Measurements from ENCODE around the gene ITGA11.

ITGA11 gene

DNA sequence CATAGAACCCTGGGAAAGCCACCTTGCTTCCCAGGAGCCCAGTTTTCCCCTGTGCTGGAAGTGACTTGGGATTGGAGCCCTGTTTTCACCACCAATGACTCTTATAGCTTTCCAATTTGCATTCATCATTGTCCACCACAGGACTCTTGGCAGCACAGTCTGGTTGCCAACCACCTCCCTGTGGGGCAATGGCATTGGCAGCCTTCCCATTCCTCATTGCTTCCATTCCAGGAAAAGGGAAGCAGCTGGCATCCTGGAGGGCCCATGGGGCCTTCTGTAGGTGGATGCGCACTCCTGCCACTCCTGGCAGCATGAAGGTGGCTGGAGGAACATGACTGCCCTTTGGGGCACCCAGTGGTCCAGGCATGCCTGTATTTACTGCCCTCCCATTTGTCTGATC lies 96.7 kb downstream of the ITGA11 start:
- DNase-seq (ENCODE audit: low read depth in 1 of 2, low spot score in 1 of 2) = no peak

DNA sequence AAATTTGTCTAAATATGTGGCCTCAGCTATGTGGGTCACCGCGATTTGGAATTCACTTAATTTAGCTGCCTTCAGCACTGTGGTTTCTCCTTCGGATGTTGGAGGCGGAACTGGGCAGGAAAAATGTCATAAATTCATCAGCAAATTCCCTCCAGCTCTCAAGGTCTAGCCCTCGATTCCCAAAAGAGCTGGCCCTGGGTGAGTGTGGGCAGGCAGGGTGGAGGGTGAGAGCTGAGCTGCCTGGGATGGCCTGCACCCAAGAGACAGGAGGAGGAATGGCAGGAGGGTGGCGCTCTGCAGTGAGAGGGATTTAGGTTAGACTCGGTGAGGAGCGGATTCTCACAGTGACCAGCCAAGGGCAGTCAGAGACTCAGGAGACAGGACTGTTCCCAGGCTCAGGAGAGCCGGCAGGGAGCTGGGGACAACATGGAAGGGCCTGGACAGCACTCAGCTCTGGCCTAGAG lies 97.3 kb downstream of the ITGA11 start:
- no peak for DNase-seq (ENCODE audit: low read depth in 1 of 2, low spot score in 1 of 2)

DNA sequence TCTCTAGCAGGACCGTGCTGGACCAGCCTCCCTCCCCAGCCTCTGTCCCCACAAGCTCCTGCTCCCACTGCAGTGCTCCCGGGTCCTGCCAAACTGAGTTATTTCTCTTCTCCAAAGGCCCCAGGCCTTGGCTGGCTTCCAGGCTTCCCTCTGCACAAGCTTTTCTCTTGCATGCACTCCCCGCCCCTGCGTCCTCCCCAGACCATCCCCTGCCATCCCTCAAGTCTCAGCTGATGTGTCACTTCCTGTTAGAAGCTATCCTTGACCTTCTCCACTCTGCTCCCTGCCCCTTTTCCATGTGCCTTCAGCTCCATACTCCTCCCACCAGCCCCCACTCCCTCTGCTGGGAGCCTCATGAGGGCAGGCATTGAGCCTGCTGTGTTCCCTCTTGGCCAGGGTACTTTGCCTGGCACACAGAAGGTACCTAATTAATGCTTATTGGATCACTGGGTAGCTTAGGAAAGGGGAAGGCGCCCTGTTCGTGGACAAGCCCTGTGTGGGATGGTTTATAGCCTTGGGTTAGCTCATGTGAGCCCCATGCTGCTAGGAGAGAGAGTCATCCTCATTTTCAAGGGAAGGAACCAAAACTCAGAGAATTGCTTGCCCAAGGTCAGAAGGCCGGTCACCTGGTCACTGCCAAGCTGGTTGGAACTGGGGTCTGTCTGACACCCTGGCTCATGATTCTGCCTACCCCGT lies 98.0 kb downstream of the ITGA11 start:
- DNase-seq (ENCODE audit: low read depth in 1 of 2, low spot score in 1 of 2) = no peak

DNA sequence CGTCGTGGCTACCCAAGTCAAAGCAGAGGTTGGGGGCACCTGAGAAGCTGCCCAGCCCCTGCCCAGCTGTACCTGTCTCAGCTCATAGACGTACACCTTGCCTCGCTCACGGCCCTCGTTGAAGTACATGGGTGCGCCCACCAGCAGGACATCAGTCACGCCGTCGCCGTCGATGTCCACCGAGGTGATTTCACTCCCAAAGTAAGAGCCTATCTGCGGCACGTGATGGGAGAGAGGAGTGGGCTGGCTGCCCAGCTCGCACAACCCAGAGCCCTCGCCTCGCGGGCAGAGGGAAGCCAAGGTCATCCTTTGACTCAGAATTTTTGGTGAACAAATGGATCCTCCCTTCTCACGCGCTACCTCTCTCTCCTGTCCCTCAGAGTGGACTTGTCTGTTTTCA lies 99.7 kb downstream of the ITGA11 start:
- no peak for DNase-seq (ENCODE audit: low read depth in 1 of 2, low spot score in 1 of 2)

DNA sequence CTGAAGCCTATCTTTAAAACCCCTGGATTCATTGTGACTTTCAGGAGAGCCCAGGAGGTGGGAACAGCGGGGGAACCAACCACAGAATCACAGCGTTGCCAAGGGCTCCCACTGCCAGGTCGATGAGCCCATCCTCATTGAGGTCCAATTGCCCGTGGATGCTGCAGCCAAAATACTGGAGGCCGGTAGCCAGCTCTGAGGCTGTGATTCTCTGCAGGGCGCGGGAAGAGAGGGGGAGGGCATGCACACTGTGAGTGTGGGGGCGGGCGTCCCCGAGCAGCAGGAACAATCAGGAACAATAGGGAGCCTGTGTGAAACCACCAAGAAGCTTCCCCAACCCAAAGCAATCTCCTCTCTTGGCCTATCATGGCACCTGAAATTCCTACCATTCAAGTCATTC lies 101.1 kb downstream of the ITGA11 start:
- DNase-seq (ENCODE audit: low read depth in 1 of 2, low spot score in 1 of 2) = no peak

DNA sequence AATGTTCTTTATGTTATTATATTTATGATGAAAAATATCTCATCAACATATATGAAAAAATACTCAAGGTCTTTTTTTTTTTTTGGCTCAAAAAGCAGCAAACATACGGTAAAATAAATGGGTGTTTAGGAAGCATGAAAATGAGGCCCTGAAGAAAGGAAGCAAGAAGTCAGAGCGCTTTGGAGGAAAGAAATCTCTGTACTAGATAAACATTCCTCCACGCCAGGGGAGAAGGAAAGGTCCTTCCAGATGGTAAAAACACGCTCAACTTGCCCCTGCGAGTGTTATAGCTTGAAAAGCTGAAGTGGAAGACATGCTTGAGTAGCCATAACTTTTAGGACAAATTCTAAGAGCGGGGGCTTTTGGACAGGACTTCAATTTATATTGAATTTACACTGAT lies 101.5 kb downstream of the ITGA11 start:
- no peak for DNase-seq (ENCODE audit: low read depth in 1 of 2, low spot score in 1 of 2)

DNA sequence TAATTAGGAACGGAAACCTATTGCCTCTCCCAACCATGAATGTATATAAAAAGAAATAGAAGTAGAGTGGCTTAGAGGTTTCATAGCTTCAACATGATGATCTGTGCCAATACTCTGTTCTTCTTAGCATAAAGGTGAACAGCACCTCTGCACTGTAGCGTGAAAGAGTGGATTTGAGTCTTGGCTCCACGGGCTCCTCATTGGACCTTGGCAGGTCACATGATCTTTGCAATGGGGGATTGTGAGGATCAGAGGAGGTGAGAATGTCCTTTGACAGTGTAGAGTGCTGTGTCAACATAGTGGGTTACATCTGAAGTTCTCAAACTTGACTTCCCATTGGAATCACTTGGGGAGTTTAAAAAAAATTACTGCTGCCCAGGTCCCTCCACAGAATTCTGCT lies 103.0 kb downstream of the ITGA11 start:
- DNase-seq (ENCODE audit: low read depth in 1 of 2, low spot score in 1 of 2) = no peak

DNA sequence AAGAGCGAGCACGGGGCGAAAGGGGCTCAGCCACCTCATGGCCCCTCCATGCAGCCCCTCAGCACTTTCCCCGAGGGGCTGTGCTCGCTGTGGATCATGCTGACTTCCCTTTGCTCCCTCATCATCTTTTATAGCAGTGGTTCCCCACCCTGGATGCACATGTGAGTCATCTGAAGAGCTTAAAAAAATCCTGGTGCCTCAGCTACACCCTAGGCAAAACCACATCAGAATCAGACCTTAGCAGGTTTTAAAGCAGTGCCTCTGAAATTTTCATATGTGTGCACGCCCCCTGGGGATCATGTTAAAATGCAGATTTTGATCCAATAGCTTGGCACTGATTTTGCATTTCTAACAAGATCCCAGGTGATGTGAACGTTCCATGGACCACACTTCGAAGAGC lies 103.5 kb downstream of the ITGA11 start:
- no peak for DNase-seq (ENCODE audit: low read depth in 1 of 2, low spot score in 1 of 2)

DNA sequence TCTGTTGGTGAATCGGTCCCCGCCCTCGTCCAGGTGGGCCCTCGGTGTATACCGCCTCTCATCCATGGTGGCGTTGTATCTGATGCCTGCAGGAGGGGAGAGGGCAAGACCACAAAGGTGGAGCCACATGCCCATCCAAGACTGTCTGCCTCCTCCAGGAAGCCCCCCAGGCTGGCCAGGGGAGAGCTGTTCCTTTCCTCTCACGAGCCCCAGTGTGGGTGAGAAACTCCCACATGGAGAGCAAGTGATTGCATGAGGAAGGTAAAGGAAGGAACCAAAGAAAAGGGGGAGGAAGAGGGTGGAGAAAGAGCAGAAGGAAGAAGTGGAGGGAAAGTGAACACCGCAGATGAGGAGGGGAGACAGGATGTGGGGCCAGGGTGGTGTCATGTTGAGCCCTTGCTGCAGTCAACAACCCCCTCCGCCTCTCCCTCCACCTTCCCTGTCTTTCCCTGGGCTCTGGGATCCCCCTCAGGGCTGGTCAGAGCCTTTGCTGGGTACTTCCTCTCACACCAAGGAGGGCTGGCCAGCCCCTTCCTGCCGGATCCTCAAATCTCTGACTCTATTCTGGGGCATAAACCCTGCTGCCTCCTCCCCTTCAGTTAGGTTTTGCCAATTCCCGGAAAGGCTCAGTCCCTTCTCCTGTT lies 105.1 kb downstream of the ITGA11 start:
- no peak for DNase-seq (ENCODE audit: low read depth in 1 of 2, low spot score in 1 of 2)

DNA sequence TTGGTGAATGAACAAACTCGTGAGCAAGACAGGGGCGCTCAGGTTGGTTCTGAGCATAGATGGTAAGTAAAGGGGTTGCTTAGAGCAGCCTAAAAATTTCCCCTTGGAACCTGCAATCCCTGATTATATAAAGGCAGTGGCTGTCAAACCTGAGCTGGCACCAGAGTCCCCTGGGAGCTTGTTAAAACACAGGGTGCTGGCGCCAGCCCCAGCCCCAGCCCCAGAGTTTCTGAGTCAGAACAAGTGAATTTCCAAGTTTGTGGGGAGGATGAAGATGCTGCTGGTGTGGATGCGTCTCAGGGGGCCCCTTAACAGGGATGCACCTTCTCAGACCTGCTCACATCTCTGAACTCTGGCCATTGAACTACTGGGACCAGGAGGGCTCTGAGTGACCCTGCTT lies 106.2 kb downstream of the ITGA11 start:
- DNase-seq (ENCODE audit: low read depth in 1 of 2, low spot score in 1 of 2) = no peak

DNA sequence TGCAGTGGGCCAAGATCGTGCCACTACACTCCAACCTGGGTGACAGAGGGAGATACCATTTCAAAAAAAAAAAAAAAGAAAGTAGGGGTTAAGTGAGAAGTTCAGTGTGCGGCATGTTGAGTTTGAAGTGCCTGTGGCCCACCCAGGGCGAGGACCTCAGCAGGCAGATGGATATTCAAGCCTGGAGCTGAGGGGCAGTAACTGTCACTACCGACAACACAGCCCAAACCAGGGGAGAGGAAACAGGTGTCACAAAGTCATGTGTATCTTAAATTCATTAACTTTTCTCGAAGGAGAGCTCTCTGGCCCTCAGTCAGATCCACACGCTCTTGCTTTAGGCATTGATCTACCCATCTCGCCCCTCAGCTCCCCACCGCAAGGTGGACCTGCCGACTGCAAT lies 109.2 kb downstream of the ITGA11 start:
- no peak for DNase-seq (ENCODE audit: low read depth in 1 of 2, low spot score in 1 of 2)

DNA sequence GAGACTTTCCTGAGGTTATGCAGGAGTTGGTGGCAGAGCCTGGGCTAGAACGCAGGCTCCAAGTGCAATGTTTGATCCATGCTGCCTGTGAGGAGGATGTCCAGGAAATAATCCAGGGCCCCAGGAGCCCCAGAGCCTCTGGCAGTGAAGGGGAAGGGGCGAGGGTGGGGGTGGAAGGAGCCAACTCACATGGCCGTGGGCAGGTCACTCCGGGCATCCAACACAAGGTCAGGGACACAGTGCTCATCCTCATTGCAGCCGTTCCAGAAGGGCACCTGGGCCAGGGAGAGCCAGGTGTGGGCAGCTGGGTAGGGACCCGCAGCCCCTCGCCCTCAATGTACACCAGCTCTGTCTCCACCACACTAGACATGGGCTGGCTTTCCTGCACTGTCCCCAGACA lies 110.7 kb downstream of the ITGA11 start:
- DNase-seq (ENCODE audit: low read depth in 1 of 2, low spot score in 1 of 2) = no peak

DNA sequence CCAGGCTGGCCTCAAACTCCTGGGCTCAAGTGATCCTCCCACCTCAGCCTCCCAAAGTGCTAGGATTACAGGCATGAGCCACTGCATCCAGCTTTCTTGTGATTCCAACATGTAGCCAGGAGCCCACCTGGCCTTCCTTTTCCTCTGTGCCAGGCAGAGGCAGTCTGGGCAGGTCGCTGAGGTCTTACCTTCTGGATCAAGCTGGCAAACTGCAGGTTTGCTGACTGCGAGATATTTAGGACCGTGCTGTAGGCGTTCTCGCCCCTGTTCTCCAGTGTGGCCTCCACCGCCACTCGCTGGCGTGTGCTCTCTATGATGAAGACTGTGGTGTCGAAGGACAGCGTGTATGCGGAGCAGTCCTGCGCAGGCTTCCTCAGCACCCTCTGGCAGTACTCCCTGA lies 112.0 kb downstream of the ITGA11 start:
- DNase-seq (ENCODE audit: low read depth in 1 of 2, low spot score in 1 of 2) = no peak

DNA sequence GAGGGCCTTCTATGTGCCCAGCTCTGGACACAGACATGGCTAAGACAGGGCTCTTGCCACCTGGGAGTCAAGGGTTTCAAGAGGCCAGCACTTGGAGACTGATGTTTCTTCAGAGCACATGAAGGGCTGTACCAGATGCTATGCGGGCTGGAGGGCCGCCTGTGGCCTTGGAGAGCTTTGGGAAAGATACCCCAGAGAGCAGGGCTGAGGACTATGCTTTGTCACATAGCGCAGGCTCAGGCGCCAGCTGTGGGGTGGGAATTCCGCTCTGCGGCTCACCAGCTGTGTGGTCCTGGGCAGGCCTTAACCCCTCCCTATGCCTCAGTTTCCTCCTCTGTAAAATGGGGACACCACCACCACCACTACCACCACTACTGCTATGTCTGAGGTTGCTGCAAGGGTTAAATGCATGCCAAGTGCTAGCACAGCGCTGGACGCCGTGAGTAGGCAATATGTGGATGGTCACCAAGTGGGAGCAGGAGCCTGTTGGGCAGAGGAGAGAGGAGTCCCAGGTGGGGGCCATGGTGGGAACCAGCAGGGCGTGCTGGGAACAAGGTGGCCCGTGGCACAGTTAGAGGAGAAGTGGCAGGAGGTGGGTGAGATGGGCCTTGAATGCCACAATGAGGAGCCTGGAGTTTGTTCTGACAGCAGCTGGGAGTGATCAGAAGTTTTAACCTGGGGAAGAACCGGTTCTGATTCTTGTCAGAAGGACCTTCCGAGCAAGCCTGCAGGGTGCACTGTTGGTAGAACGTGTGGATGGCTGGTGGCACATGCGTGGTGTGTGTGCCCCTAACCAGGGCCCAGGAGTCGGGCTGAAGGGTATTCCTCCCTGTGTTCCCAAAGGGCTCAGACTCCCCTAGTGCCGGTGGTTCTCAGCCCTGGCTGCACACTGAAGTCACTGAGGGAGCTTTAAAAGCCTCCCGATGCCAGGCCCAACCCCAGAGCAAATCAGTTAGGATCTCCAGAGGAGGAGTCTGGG lies 112.7 kb downstream of the ITGA11 start:
- no peak for DNase-seq (ENCODE audit: low read depth in 1 of 2, low spot score in 1 of 2)

DNA sequence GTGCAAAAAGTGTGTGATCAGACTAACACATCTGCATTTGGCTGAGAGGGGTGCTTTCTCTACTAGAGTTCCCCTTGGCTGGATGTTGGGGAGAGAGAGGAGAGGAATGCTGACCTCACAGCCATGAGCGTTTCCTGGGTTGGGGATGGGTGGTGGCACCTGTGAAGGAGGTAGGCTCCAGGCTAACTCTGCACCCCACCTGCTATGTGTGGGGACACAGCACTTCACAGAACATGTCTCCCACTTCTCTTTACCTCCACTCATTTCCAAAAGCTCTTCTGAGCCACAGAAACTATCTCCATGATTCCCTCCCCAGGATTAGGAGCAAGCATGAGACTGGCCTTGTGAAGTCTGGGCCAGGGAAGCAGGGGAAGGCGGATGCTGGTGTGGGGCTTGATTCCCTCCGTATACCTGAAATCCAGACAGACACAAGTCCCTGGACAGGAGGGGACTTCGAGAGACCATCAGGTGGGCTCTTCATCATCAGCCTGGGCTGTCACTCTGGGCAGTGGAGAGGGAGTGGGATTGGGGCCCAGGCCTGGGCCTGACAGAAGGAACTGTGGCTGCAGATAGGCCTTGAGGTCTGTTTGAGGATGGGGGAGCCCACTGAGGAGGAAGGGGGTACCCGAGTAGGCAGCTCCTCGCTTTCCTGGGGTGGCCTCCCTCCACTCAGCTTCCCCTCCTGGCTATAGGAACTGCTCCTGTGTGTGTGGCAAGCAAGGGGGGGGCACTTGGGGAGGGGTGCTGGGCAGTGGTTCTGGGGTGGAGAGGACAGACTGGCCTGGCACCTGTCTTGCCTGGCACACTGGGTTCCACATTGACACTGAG lies 113.7 kb downstream of the ITGA11 start:
- no peak for DNase-seq (ENCODE audit: low read depth in 1 of 2, low spot score in 1 of 2)

DNA sequence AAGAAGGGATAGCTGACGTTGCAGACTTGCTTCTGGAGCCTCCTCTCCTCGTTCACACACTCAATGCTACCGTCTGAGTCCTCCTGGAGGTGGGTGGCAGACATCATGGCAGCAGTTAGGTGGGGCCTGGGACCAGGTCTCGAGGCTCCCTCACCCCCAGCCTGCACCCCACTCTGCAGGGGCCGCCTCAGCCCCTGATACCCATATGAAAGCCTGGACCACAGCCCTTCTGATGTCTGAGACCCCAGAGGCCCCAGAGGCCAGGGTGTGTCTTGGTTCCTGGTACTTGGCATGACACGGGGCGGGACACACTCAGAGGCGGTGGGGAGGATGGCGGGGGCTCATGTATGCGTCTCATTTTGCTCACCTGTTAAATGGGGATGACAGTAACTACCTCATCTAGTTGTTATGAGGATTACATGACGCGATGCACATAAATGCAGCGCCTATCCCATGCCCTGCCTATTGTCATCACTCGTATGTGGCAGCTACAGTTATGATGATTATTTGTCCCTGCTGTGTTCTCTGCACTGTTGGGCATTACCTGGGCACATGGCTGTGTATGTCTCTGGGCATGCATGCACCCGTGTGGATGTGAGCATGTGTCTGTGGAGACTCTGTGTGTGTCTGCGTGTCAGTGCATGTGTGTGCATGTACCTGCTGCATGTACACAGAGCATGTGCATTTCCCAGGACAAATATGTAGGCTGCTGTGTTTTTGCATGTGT lies 114.5 kb downstream of the ITGA11 start:
- DNase-seq (ENCODE audit: low read depth in 1 of 2, low spot score in 1 of 2) = no peak

DNA sequence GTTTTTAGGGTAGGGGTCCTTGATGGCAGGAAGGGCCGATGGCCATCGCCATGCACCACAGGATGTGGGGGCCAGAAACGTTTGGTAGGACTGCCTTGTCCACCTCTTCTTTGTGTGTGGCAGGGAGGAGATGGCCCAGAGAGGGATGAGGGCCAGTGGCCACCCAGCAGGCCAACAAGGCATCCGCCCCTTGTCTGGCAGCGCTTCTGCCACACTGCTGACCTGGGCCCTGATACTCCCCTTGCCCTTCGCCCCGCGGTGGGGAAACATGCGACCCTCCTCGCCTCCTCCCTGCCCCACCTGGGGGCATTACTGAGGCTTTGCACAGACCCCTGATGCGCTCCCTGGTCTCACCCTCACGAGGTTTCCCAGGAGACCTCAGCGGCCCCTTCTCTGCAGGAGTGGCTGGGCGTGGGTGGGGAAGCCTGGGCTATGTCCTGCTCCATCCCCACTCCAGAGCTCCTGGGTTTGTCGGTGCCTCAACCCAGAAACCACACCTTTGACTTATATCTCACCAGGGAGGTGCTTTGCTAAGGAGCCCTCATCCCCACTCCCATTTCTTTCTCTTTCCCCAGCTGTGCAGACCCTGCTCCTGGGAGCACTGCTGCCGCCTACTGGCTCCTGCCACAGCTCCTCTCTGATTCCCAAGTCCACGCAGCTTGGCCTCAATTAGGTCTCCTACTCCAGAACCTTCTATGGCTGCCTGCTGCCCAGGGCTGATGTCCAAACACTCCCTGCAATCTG lies 115.7 kb downstream of the ITGA11 start:
- no peak for DNase-seq (ENCODE audit: low read depth in 1 of 2, low spot score in 1 of 2)

DNA sequence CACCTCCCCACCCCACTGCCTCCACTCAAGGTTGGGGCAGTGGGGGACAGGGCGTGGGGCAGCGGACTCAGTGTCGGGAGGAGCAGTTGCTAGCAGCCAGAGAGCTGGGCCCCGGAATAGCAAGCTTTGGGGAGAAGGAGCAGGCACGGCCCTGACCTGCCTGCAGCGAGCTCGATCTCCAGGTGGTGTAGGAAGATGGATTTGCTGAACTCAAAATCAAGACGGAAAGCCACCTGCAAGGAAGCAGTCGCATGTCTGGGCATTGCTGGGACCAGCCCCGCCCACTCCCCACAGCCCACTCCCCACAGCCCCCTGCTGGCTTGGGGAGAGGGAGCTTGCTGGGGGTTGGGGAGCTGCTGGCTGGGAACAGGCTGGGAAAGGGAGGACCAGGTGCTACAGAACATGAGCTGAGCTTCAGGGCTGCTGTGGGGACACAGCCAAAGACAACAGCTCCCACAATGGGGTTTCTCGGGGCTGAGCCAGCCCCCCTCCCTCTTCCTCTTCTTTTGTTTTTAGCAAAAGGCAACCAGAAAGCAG lies 116.4 kb downstream of the ITGA11 start:
- no peak for DNase-seq (ENCODE audit: low read depth in 1 of 2, low spot score in 1 of 2)

DNA sequence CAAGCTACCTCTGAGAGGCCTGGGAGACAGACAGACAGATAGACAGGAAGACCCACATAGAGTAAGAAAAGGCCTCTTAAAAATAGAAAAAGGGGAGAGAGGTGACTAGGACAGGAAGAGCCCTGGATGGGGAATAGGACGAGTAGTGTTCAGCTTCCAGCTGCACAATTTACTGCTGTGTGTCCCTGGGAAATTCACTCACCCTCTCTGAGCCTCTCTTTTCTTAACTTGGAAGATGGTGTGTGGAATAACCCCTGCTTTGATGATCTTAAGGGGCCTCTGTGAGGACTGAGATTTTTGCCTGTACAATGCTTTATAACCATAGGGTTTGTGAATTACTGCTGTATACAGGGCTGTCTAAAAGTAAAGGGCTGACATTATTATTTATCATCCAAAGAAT lies 116.9 kb downstream of the ITGA11 start:
- no peak for DNase-seq (ENCODE audit: low read depth in 1 of 2, low spot score in 1 of 2)

Measured in activated T-helper 1 cell treated with anti-CD3 and anti-CD28 coated beads, Interleukin-2, amount 50 U/mL, for 16 hours (primary cell).